ENCODE results near the gene SNX18.

DNA sequence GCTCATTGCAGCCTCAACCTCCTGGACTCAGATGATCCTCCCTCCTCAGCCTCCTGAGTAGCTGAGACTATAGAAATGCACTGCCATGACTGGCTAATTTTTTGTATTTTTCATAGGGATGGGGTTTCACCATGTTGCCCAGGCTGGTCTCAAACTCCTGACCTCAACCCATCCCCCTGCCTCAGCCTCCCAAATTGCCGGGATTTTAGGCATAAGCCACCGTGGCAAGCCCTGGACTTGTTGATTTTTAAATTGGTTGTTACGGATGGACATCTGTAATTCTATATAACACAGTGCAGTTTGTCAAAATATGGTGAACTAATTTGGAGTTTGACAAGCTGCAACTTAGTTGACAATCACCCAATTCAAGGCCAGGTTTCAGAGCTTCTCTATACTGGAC, 22.7 kb downstream of the SNX18 start:
- TF ChIP-seq CTCF (conservative IDR thresholded peaks at IDR 0.05; ENCODE audit: low read depth, low read length) (no peak), EZH2phosphoT487 (IDR thresholded peaks at IDR 0.05; ENCODE audit: borderline replicate concordance, low read length) (no peak)
